Transverse colon (tissue), 4 donors: ENCODE data around the gene FDPS. TPM values are rescaled to one million over a fixed set of nuclear protein-coding genes. Genes with fewer than 3 reads are reported as not detected.

Experiments used
- DNase-seq: peaks from one replicate; pipeline ENCODE4 v3.0.0-alpha.2; 2019
- H3K27ac ChIP-seq, 4 donors: fragments of 200-600 bp; sonication (generic); 2 replicates each; pipeline ENCODE4 v1.5.1; 2016 to 2018; ENCODE audit warnings: inconsistent platforms in 4 of 4
- H3K27me3 ChIP-seq: fragments of 200-600 bp; sonication (generic); 2 replicates; pipeline ENCODE4 v1.5.1; 2017; ENCODE audit warnings: inconsistent platforms
- H3K36me3 ChIP-seq, 4 donors: fragments of 200-600 bp; sonication (generic); 2 replicates each; pipeline ENCODE4 v1.5.1; 2017 to 2019; ENCODE audit warnings: inconsistent platforms in 4 of 4
- H3K4me1 ChIP-seq, 4 donors: fragments of 200-600 bp; sonication (generic); 2 replicates each; pipeline ENCODE4 v1.5.1; 2017 to 2020; ENCODE audit warnings: inconsistent platforms in 4 of 4
- H3K4me3 ChIP-seq, 4 donors: fragments of 200-600 bp; sonication (generic); 1 replicate in 1 of 4; 2 replicates in 3 of 4; pipeline versions ENCODE4 v1.5.1 to v1.6.1; 2017 to 2019; ENCODE audit warnings: inconsistent platforms in 4 of 4
- H3K9me3 ChIP-seq, 2 donors: fragments of 200-600 bp; sonication (generic); 2 replicates each; pipeline ENCODE4 v1.5.1; 2017 to 2019; ENCODE audit warnings: inconsistent platforms in 2 of 2
- CTCF ChIP-seq, 5 experiments: fragments of 200-600 bp in 3 of 5; fragments of 450-650 bp in 2 of 5; sonication (generic) in 3 of 5; IDR thresholded peaks; 1 replicate in 2 of 5; 2 replicates in 3 of 5; pipeline ENCODE4 v1.5.1; 2016 to 2017; ENCODE audit warnings: antibody characterized with exemption in 5 of 5, inconsistent platforms in 3 of 5, mild to moderate bottlenecking in 2 of 5, moderate library complexity in 1 of 5
- EP300 ChIP-seq: sonication (generic); formaldehyde crosslinking; IDR thresholded peaks from one replicate; pipeline ENCODE4 v1.6.1; 2017; ENCODE audit warnings: antibody characterized with exemption, low read depth
- POLR2A ChIP-seq: fragments of 450-650 bp; IDR thresholded peaks from one replicate; pipeline ENCODE4 v1.6.1; 2016; ENCODE audit warnings: antibody characterized with exemption, mild to moderate bottlenecking, moderate library complexity
- POLR2AphosphoS5 ChIP-seq, 3 donors: sonication (generic); formaldehyde crosslinking; IDR thresholded peaks; one replicate each; pipeline ENCODE4 v1.6.1; 2016; ENCODE audit warnings: antibody characterized with exemption in 3 of 3
- WGBS, 2 donors: methylation state at CpG; one replicate each; pipeline ENCODE4 v1.1.5; 2018; ENCODE audit warnings: low coverage in 1 of 2; 5-methylcytosine and 5-hydroxymethylcytosine counted together
- in situ Hi-C, 4 donors: fragments of 200-750 bp; cut with MboI; loops; one replicate each; pipeline versions ENCODE4 v1.15.0 to v1.15.1; 2017; ENCODE audit warnings: low sequenced_read_pairs in 3 of 4, low pct_ligation_motif_present in 1 of 4, low pct_unique_long_range_greater_than_20kb in 1 of 4
- intact Hi-C: fragments of 100-400 bp; cut with DNase I; formaldehyde crosslinking; loops from one replicate; pipeline ENCODE4 v1.15.1; 2023; ENCODE audit warnings: low total_unique reads
- total RNA-seq, 4 donors: library from RNA; depleted of rRNA; stranded (reverse); fragments of >200 nt; gene quantifications; one replicate each; pipeline ENCODE4 v1.1.0, GENCODE V29; 2016

Gene FDPS
- total RNA-seq, 4 donors from 2014 or later: 73.7 to 158 (median 104) TPM

- H3K36me3 ChIP-seq: no peaks in the 10 kb centered on the region
- WGBS, 2 donors: 83 to 91% methylated on average over 1 to 9 of the region's 9 CpGs
- in situ Hi-C loops: loop anchor here in 2 of 4 donors (10.0 kb wide), 1 partner anchor 63 kb away; the partner anchor contains the start of gene ENTREP3 (in 2 of the 2)
- no peak overlapping the region for H3K4me3 ChIP-seq
- no peaks in the 10 kb centered on the region for H3K9me3 ChIP-seq
- DNase-seq: no peak
- no peaks in the 10 kb centered on the region for H3K27me3 ChIP-seq
- intact Hi-C loops: no loop called here
- no peak overlapping the region for H3K27ac ChIP-seq
- peaks cover 9 to 41% (median 32%) of the 10 kb centered on the region in 4 donors for H3K4me1 ChIP-seq
- no peak for TF ChIP-seq POLR2A
- no peak for TF ChIP-seq POLR2AphosphoS5 (IDR thresholded peaks at IDR 0.05)
- TF ChIP-seq EP300: no peak
- no peak for TF ChIP-seq CTCF (IDR thresholded peaks at IDR 0.05)
Observed at GRCh38 chr1:155318082-155318481, 9.4 kb downstream of the FDPS start.

- in situ Hi-C loops (loop anchor here in 2 of 4 donors (10.0 kb wide), 1 partner anchor 65 kb away; the partner anchor contains the start of gene ENTREP3 (in 2 of the 2)), intact Hi-C loops (no loop called here)
- Histone ChIP-seq H3K27ac (peak overlapping the region in 1 of 4 donors; percentile 100), H3K27me3 (no peaks in the 10 kb centered on the region), H3K4me3 (no peak overlapping the region), H3K9me3 (no peaks in the 10 kb centered on the region), H3K36me3 (no peaks in the 10 kb centered on the region), H3K4me1 (peaks cover 9 to 41% (median 32%) of the 10 kb centered on the region in 4 donors)
- DNase-seq: no peak
- TF ChIP-seq POLR2A (no peak), CTCF (IDR thresholded peaks at IDR 0.05) (no peak), POLR2AphosphoS5 (IDR thresholded peaks at IDR 0.05) (no peak), EP300 (no peak)
- WGBS, 2 donors: 89% methylated on average over 5 of the region's 5 CpGs; no CpG with 5 or more reads in 1 of the 2 donors
Observed at GRCh38 chr1:155319536-155319935, 10.9 kb downstream of the FDPS start.

- no peaks in the 10 kb centered on the region for H3K9me3 ChIP-seq
- DNase-seq: no peak
- peaks cover 9 to 43% (median 33%) of the 10 kb centered on the region in 4 donors for H3K4me1 ChIP-seq
- intact Hi-C loops: loop anchor here (5.0 kb wide), 1 partner anchor 43 kb away; the partner anchor contains the start of gene HCN3
- peak overlapping the region in 3 of 4 donors; percentile 26 to 79 (median 31) for H3K4me3 ChIP-seq
- no peaks in the 10 kb centered on the region for H3K36me3 ChIP-seq
- in situ Hi-C loops: loop anchor here (5.0 to 10.0 kb wide), 3 partner anchors 43 to 55 kb away; partner anchors contain the start of genes HCN3 (in 3 of the 4), CLK2 (in 2 of the 4) and SCAMP3 (in 1 of the 4)
- H3K27ac ChIP-seq: peak overlapping the region; percentile 98 to 100 (median 100)
- no peak for TF ChIP-seq POLR2A
- TF ChIP-seq EP300: no peak
- no peak for TF ChIP-seq POLR2AphosphoS5 (IDR thresholded peaks at IDR 0.05)
- no peak for TF ChIP-seq CTCF (IDR thresholded peaks at IDR 0.05)
- 32% methylated on average over 11 of the region's 11 CpGs; no CpG with 5 or more reads in 1 of the 2 donors for whole genome bisulfite sequencing, 2 donors
- no peaks in the 10 kb centered on the region for H3K27me3 ChIP-seq
Observed at GRCh38 chr1:155320252-155320651, 11.6 kb downstream of the FDPS start.

- intact Hi-C loops: loop anchor here (5.0 kb wide), 1 partner anchor 44 kb away; the partner anchor contains the start of gene HCN3
- DNase-seq: peak; percentile 87
- WGBS, 2 donors: 0 to 14% methylated on average over 4 to 48 of the region's 51 CpGs
Observed at GRCh38 chr1:155320661-155321617, 12.3 kb downstream of the FDPS start, which contains the start of gene RUSC1. Gene RUSC1, plus strand, starts transcription at chr1:155320894. Its CDS starts 880 bp downstream, at chr1:155321774.

More at GRCh38 chr1:155320661-155321617, 12.3 kb downstream of the FDPS start, which contains the start of gene RUSC1:
- Histone ChIP-seq H3K36me3 (no peaks in the 10 kb centered on the region), H3K4me1 (peaks cover 14 to 50% (median 40%) of the 10 kb centered on the region in 4 donors), H3K4me3 (peak within 1 kb of the TSS; percentile 26 to 79 (median 57)), H3K27me3 (no peaks in the 10 kb centered on the region), H3K9me3 (no peaks in the 10 kb centered on the region), H3K27ac (peak within 1 kb of the TSS; percentile 98 to 100 (median 100))
- TF ChIP-seq EP300: no peak
- peak; percentile 69 to 71 (median 71) for TF ChIP-seq POLR2AphosphoS5 (IDR thresholded peaks at IDR 0.05)
- TF ChIP-seq CTCF (IDR thresholded peaks at IDR 0.05): no peak
- peak; percentile 57 for TF ChIP-seq POLR2A
- in situ Hi-C loops: loop anchor here (5.0 to 10.0 kb wide), 3 partner anchors 44 to 56 kb away; partner anchors contain the start of genes HCN3 (in 3 of the 4), CLK2 (in 2 of the 4) and SCAMP3 (in 1 of the 4)
